22Rv1 (cell line): Measurements from ENCODE around the gene ABCA1.

Source experiments
- H3K27ac ChIP-seq: fragments of 450-650 bp; 2 replicates; pipeline ENCODE4 v1.5.1; 2017
- ZFX ChIP-seq: fragments of 450-650 bp; IDR thresholded peaks from 2 replicates; pipeline ENCODE4 v1.6.1; 2017; ENCODE audit warnings: antibody characterized with exemption, borderline replicate concordance
- TF ChIP-seq, protein P1 (sequence below): fragments of 450-650 bp; IDR thresholded peaks from 2 replicates; pipeline ENCODE4 v1.5.1; 2017; ENCODE audit warnings: mild to moderate bottlenecking

ABCA1 gene

DNA sequence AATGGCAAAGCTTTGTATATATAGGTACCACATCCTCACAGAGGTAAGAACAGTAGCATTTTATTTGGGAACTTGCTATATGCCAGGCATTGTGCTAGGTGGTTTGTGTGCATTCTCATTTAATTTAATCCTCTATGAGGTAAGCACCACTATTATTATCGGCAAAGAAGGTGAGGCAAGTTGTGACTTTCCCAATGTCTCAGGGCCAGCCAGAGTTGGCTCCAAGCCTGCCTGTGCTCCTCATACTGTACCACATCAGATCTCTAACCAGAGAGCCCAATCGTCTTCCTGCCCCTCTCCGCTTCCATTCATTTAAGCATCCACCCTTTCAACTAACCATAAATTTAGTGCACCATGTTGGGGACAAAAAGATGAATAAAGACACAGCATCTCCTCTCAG lies 108.9 kb downstream of the ABCA1 start:
- H3K27ac ChIP-seq: no peak overlapping the region
- no peak for TF ChIP-seq ZFX
- TF ChIP-seq, protein P1, sequence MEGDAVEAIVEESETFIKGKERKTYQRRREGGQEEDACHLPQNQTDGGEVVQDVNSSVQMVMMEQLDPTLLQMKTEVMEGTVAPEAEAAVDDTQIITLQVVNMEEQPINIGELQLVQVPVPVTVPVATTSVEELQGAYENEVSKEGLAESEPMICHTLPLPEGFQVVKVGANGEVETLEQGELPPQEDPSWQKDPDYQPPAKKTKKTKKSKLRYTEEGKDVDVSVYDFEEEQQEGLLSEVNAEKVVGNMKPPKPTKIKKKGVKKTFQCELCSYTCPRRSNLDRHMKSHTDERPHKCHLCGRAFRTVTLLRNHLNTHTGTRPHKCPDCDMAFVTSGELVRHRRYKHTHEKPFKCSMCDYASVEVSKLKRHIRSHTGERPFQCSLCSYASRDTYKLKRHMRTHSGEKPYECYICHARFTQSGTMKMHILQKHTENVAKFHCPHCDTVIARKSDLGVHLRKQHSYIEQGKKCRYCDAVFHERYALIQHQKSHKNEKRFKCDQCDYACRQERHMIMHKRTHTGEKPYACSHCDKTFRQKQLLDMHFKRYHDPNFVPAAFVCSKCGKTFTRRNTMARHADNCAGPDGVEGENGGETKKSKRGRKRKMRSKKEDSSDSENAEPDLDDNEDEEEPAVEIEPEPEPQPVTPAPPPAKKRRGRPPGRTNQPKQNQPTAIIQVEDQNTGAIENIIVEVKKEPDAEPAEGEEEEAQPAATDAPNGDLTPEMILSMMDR: no peak

DNA sequence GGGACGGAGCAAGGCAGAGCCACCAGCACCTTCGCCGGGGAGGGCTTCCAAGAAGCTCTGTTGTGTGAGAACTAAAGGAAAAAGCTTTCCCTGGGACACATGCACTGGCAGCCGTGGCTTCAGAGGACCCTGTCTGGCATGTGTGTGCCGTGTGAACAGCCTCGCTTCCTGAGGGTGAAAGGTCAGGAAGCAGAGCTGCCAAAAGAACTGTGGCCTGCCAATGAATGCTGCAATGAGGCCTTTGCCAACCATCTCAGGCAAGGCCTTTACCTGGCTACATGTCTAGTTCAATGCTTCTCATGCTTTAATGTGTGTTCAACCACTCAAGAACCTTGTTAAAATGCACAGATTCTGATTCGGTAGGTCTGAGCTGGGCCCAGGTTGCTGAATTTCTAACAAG lies 110.5 kb downstream of the ABCA1 start:
- TF ChIP-seq, protein P1: no peak
- no peak for TF ChIP-seq ZFX
- H3K27ac ChIP-seq: no peak overlapping the region

DNA sequence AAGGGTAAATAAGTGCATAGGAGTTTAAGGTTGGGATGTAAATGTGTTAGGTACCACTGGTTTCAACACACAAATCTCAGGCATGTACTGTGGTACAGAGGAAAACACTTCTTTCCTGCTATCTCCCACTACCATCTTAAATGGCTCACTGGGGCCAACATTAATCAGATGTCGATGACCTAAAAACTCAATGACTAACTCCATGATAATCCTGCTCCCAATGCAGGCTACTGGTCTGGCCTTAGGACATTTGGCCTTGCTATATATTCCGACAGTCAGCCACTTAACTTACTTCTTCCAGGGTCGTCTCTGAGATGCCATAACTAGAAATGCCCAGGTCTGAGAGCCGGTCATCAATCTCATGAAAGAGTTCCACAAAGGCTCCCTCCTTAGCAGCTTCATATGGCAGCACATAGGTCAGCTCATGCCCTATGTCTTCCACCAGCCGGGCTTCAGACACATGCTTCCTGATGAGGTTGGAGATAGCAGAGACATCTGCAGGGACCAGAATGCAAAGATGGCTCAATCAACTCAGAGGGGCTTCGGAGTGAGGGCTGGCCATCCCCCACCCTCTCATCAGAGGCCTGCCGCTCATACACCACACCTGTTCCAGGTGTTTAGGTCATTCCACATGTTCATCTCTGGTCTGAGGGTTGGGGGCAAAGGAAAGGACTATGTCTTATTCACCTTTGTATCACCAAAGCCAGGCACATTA lies 111.9 kb downstream of the ABCA1 start:
- TF ChIP-seq, protein P1: no peak
- no peak for TF ChIP-seq ZFX
- H3K27ac ChIP-seq: no peak overlapping the region

DNA sequence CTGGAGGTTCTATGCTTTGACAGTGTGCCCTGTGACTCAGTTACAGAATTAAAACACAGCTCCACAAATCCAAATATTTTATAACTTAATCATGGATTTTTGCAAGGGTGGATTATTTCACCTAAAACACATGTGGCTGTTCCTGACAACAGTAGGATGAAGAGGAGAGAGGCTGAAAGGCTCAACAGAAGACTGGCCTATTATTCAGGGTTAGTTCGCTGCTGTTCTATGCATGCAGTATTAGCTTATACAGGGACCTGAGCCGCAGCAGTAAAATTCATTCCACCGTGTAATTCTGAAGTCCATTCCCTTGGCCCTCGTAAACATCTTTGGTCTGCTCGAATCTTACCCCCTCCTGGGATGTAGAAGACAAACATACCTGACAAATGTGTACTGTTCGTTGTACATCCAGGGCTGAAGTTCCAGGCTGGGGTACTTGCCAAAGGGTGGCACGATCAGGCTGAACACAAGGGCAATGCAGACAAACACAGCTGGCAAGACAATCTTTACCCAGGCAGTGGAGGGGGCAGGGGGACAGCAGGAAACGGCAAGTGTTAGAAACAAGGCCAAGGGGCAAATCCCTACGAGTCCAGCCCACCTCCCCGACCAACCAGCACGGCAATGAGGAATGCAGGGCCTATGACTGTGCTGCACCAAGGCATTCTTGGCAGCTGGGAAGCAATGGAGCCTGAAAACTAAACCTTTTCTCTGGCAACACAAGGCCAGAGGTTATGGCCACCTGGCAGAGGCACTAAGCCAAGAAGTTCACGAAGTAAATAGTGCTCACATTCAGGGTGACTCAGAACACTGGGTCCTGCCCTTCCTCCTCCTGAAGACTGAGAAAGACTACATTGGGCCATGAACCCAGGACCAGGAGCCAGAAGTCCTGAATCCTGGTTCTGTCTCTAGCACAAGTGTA lies 117.3 kb downstream of the ABCA1 start:
- no peak overlapping the region for H3K27ac ChIP-seq
- TF ChIP-seq, protein P1: no peak
- TF ChIP-seq ZFX: no peak

DNA sequence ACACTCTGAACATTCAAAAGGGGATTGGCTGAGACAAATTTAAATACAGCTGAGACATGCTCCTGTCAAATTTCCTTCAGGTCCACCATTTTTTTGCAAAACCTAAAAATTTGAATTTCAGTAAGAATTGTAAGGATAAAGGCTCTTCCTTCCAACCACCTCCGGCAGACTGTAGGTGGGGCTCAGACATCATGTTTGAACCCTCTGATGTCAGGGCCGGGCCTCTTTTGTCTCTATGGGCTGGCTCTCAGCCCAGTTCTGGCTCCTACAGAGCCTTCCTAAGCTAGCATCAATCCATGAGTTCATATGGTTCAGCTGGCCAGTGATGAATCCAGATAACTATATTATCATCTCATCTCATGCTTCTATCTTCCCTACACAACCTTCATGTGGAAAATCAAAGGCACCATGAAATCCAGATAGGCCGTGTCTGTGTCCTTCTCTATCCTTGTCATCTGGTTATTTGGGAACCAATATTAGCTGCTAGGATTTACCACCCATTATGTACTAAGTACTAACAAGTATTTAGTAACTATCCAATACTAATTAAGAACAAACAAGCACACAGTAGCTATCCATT lies 119.8 kb downstream of the ABCA1 start:
- no peak overlapping the region for H3K27ac ChIP-seq
- TF ChIP-seq ZFX: no peak
- TF ChIP-seq, protein P1: no peak

DNA sequence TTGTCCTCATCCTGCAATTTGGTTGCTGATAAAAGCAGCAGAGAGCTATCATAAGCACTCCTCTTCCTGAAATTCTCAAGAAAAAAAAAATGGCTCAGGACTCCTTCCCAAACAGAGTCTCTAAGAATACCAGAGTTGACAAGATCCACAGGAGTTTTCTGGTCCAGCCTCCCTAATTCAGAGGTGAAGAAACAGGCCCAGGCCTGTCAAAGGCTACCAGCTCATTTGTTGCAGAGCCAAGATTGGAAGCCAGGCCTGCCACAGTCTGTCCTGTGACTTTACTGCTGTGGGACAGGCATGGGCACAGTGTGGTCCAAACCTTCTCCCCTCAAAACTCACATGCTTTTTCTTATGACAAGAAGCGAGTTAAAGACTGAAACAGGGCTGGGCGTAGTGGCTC lies 122.5 kb downstream of the ABCA1 start:
- no peak overlapping the region for H3K27ac ChIP-seq
- TF ChIP-seq, protein P1: no peak
- no peak for TF ChIP-seq ZFX
